ENCODE measurements around the gene SLC43A1. TPM values are rescaled to one million over a fixed set of nuclear protein-coding genes. Genes with fewer than 3 reads are reported as not detected.
A peak's percentile ranks its signal among the peaks of the same experiment; 100 is the strongest.

Gene SLC43A1
- polyA plus RNA-seq, 1 donor = 16.0 TPM

- DNase-seq = peak; percentile 93 to 96
- Histone ChIP-seq H3K4me1 (ENCODE audit: control insufficient read depth, insufficient read depth, low read length) (peaks cover 34% of the 10 kb centered on the region), H3K9me3 (ENCODE audit: control insufficient read depth, low read depth, low read length) (no peaks in the 10 kb centered on the region), H3K27ac (ENCODE audit: low read length) (no peak overlapping the region), H3K4me3 (ENCODE audit: low read length) (peak overlapping the region; percentile 32), H3K27me3 (ENCODE audit: control insufficient read depth, insufficient read depth, low read length) (no peaks in the 10 kb centered on the region), H3K36me3 (ENCODE audit: control insufficient read depth, insufficient read depth, low read length) (peaks cover 7% of the 10 kb centered on the region)
- WGBS (ENCODE audit: insufficient coverage, low lambda C conversion rate) = no CpG with 5 or more reads among the region's 35 CpGs
Observed at GRCh38 chr11:57499413-57499982, 16.0 kb downstream of the SLC43A1 start.

GRCh38 chr11:57498540-57498939 lies 17.0 kb downstream of the SLC43A1 start:
- DNase-seq = peak in 1 of 2 donors; percentile 41
- no peaks in the 10 kb centered on the region for H3K27me3 ChIP-seq (ENCODE audit: control insufficient read depth, insufficient read depth, low read length)
- no peaks in the 10 kb centered on the region for H3K9me3 ChIP-seq (ENCODE audit: control insufficient read depth, low read depth, low read length)
- H3K36me3 ChIP-seq (ENCODE audit: control insufficient read depth, insufficient read depth, low read length) = peaks cover 8% of the 10 kb centered on the region
- peaks cover 37% of the 10 kb centered on the region for H3K4me1 ChIP-seq (ENCODE audit: control insufficient read depth, insufficient read depth, low read length)
- no peak overlapping the region for H3K4me3 ChIP-seq (ENCODE audit: low read length)
- no peak overlapping the region for H3K27ac ChIP-seq (ENCODE audit: low read length)
- WGBS (ENCODE audit: insufficient coverage, low lambda C conversion rate) = no CpG with 5 or more reads among the region's 6 CpGs

DNA sequence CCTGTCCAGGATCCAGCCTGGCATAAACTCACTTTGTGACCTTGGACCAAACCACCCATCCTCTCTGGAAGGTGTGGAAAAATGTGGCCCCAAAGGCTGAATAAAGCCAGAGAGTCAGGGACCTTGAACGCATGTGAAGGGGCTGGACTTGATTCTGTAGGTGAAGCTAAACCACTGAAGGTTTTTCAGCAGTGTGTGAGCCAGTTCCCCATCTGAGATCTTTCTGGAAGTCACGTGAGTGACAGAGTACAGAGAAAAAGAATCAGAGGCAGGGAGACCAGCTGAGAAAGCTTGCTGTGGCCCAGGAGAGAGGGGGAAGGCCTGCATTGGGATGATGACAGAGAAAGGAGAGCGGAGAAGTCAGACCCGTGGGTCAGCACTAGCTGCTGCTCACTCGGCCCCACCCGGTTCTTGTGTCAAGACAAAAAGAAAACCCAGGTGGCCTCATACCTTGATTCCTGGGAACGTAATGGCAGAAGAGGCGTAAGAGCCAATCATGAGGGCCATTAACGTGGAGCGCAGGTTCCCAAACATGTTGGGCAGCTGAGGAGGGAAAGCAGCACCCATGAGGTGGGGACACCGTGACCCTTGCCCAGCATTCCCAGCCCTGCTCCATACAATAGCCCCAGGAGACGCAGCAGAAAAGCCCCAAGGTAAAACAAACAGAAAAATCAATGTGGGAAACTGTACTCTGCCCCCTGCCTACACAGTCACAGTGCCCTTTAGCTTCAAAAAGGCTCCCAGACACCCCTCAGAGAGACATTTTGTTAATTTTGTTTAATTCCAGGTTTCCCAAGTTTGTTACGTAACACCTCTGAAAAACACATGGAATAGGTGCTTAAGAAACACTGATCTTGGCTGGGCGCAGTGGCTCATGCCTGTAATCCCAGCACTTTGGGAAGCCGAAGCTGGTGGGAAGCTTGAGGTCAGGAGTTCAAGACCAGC lies 17.9 kb downstream of the SLC43A1 start:
- Histone ChIP-seq H3K27ac (ENCODE audit: low read length) (peak overlapping the region; percentile 42), H3K4me1 (ENCODE audit: control insufficient read depth, insufficient read depth, low read length) (peaks cover 38% of the 10 kb centered on the region), H3K4me3 (ENCODE audit: low read length) (no peak overlapping the region), H3K9me3 (ENCODE audit: control insufficient read depth, low read depth, low read length) (no peaks in the 10 kb centered on the region), H3K36me3 (ENCODE audit: control insufficient read depth, insufficient read depth, low read length) (peaks cover 8% of the 10 kb centered on the region), H3K27me3 (ENCODE audit: control insufficient read depth, insufficient read depth, low read length) (no peaks in the 10 kb centered on the region)
- WGBS (ENCODE audit: insufficient coverage, low lambda C conversion rate) = no CpG with 5 or more reads among the region's 15 CpGs
- peak in 1 of 2 donors; percentile 85 for DNase-seq

DNA sequence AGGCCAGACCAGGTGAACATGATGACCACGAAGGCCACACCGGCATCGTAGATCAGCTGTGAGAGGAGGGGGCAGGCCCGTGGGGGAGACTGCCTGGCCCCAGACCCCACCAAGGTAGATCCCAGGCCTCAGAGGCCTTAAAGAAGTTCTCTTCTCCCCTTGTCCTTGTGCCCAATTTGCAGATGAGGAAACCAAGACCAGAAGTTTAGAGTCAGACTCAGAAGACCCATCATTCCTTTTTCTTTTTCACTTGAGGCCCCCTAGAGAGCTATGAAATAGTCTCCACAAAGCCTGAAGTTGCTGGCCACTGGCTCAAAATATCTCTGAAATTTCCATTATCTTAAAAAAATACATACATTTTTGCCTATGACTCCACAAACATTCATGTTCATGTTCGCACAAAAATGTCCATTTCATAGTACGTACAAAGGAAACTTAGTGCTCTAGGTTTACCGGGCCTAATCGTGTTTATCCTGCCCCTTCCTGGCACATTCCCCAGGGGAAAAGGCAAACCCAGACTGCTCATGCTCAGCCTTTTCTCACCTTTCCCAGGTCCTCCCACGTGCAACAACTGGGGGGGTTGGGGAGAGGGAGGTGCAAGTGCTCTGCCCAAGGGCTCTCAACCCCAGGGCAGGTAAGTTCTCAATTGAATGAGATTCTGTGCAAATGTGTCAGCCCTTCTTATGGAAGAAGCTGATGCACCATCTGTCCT lies 19.2 kb downstream of the SLC43A1 start:
- peaks cover 38% of the 10 kb centered on the region for H3K4me1 ChIP-seq (ENCODE audit: control insufficient read depth, insufficient read depth, low read length)
- H3K27me3 ChIP-seq (ENCODE audit: control insufficient read depth, insufficient read depth, low read length) = no peaks in the 10 kb centered on the region
- H3K27ac ChIP-seq (ENCODE audit: low read length) = no peak overlapping the region
- whole genome bisulfite sequencing (ENCODE audit: insufficient coverage, low lambda C conversion rate) = 100% methylated on average over 1 of the region's 9 CpGs
- H3K4me3 ChIP-seq (ENCODE audit: low read length) = no peak overlapping the region
- DNase-seq = no peak
- peaks cover 8% of the 10 kb centered on the region for H3K36me3 ChIP-seq (ENCODE audit: control insufficient read depth, insufficient read depth, low read length)
- no peaks in the 10 kb centered on the region for H3K9me3 ChIP-seq (ENCODE audit: control insufficient read depth, low read depth, low read length)

DNA sequence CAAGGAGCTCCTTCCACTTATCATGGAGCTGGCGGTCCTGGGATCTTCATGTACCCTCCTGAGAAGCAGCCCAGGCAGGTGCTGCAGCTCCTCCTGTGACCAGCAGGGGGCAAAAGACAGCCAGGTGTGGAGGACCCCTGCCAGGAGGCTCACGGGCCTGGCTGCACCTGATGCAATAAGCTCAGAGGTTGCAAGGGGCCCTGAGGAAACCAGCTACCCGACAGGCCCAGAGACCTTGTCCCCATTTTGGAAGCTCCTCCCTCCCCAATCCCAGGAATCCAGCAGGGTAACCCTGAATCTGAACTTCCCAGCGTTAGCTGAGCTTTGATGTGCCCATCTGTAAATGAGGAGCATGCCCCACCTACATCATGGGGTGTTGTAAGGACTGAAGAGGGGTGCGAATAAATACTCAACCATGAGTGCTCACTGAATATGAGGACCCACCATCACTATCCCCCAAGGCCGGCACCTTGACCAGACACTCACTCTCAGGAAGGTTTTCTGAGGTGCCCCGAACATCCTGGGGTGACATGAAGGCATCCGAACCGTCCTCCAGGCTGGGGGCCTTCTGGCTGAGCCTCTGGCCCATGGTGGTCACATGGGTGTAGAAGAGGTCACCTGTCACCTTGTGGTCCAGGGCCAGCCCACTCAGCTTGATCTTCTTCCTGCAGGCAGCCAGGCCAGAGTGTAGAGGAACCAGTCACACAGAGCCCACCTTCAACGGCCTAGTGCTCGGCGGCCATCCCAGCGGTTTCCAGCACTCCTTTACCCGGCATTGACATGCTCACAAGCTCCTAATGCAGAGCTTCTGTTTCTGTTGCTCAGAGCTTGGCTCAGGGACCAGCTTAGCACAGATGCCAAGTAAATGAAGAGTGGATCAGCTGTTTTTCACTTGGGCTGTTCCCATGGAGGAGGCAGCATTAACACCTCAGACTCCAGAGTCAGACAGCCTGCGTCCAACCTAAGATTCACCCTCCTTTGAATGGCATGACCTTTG lies 21.7 kb downstream of the SLC43A1 start:
- peaks cover 28% of the 10 kb centered on the region for H3K4me1 ChIP-seq (ENCODE audit: control insufficient read depth, insufficient read depth, low read length)
- H3K36me3 ChIP-seq (ENCODE audit: control insufficient read depth, insufficient read depth, low read length) = peaks cover 20% of the 10 kb centered on the region
- no peaks in the 10 kb centered on the region for H3K9me3 ChIP-seq (ENCODE audit: control insufficient read depth, low read depth, low read length)
- peak; percentile 60 to 74 for DNase-seq
- H3K4me3 ChIP-seq (ENCODE audit: low read length) = no peak overlapping the region
- H3K27me3 ChIP-seq (ENCODE audit: control insufficient read depth, insufficient read depth, low read length) = no peaks in the 10 kb centered on the region
- H3K27ac ChIP-seq (ENCODE audit: low read length) = no peak overlapping the region
- WGBS (ENCODE audit: insufficient coverage, low lambda C conversion rate) = no CpG with 5 or more reads among the region's 15 CpGs

DNA sequence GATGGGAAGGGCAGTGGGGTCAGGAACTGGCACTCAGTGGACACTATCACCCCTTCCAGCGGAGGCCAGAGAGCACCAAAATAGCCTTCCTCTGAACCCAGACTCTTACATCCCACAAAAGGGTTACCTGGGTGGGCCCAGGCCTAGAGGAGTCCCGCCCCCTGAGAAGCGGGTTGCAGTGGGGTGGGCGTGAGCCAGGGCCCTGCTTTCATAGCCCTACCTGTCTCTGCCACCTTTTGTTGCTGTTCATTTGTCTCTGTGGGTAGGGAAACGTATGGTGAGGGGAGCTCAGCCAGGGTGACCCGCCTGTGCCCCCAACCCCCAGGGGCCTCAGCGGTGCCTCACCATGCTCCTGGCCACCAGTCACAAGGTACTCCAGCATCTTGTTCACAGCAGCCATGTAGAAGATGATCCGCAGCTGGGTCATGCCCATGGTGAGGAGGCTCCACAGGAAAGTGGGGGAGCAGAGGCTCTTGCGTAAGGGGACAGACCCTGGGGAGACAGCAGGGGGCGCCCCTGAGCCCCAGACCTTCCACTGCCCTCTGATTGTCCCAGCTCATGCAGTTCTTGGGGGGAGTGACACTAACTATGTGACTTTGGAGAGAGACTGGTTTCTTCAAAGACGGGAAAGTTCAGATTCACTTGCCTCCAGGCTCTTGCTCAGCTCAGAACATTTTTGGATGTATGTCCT lies 24.0 kb downstream of the SLC43A1 start:
- Histone ChIP-seq H3K4me3 (ENCODE audit: low read length) (no peak overlapping the region), H3K36me3 (ENCODE audit: control insufficient read depth, insufficient read depth, low read length) (peaks cover 30% of the 10 kb centered on the region), H3K27ac (ENCODE audit: low read length) (no peak overlapping the region), H3K9me3 (ENCODE audit: control insufficient read depth, low read depth, low read length) (no peaks in the 10 kb centered on the region), H3K4me1 (ENCODE audit: control insufficient read depth, insufficient read depth, low read length) (peaks cover 7% of the 10 kb centered on the region), H3K27me3 (ENCODE audit: control insufficient read depth, insufficient read depth, low read length) (no peaks in the 10 kb centered on the region)
- DNase-seq = no peak
- no CpG with 5 or more reads among the region's 11 CpGs for WGBS (ENCODE audit: insufficient coverage, low lambda C conversion rate)

- Histone ChIP-seq H3K27me3 (ENCODE audit: control insufficient read depth, insufficient read depth, low read length) (no peaks in the 10 kb centered on the region), H3K9me3 (ENCODE audit: control insufficient read depth, low read depth, low read length) (no peaks in the 10 kb centered on the region), H3K4me3 (ENCODE audit: low read length) (no peak overlapping the region), H3K36me3 (ENCODE audit: control insufficient read depth, insufficient read depth, low read length) (peaks cover 30% of the 10 kb centered on the region), H3K27ac (ENCODE audit: low read length) (no peak overlapping the region), H3K4me1 (ENCODE audit: control insufficient read depth, insufficient read depth, low read length) (peaks cover 4% of the 10 kb centered on the region)
- DNase-seq = no peak
- WGBS (ENCODE audit: insufficient coverage, low lambda C conversion rate) = 83% methylated on average over 1 of the region's 9 CpGs
Observed at GRCh38 chr11:57490456-57491248, 24.9 kb downstream of the SLC43A1 start.

DNA sequence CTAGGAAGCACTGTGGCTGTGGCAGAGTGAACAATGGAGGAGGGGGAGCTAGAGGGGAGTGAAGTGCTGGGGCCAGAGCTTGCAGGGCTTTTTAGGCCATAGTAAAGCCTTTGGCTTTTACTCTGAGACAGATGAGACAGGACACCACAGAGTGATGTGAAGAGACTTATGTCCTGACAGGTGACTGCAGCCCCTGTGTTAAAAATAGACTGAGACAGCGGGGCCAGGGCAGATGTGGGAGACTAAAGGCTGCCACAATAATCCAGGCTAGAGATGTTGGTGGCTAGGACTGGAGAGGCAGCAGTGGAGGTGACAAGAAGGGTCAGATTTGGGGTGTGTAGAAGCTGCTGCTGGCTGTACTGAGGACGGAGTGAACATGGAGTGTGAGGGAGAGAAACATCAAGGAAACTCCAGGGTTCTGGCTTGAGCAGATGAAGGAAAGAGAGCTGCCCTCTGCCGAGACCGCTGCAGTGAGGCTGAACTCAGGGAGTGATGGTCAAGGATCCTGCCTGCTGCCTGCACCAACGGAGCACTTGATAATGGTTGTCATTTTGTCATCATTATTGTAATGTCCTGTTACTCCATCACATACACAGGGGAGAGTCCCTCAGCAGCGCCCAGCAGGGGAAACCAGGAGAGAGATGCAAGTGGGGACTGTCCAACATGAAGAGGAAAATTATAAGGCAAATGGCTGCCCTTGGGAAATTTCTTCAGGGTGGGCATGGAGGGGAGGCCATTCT lies 27.4 kb downstream of the SLC43A1 start:
- H3K27me3 ChIP-seq (ENCODE audit: control insufficient read depth, insufficient read depth, low read length) = peaks cover 8% of the 10 kb centered on the region
- H3K4me3 ChIP-seq (ENCODE audit: low read length) = no peak overlapping the region
- H3K4me1 ChIP-seq (ENCODE audit: control insufficient read depth, insufficient read depth, low read length) = peaks cover 3% of the 10 kb centered on the region
- no peaks in the 10 kb centered on the region for H3K9me3 ChIP-seq (ENCODE audit: control insufficient read depth, low read depth, low read length)
- no CpG with 5 or more reads among the region's 6 CpGs for whole genome bisulfite sequencing (ENCODE audit: insufficient coverage, low lambda C conversion rate)
- H3K27ac ChIP-seq (ENCODE audit: low read length) = no peak overlapping the region
- no peak for DNase-seq
- H3K36me3 ChIP-seq (ENCODE audit: control insufficient read depth, insufficient read depth, low read length) = peaks cover 34% of the 10 kb centered on the region
